DOHH2 (cell line): ENCODE results near the gene SLC8A1.

ENCODE experiments used
- EZH2phosphoT487 ChIP-seq: fragments of 200-600 bp; sonication (generic); IDR thresholded peaks from 2 replicates; pipeline ENCODE4 v1.6.1; 2017; ENCODE audit warnings: borderline replicate concordance, mild to moderate bottlenecking, antibody characterized with exemption, low read length, moderate library complexity, mixed read lengths
- TF ChIP-seq, protein P1 (sequence below): fragments of 200-600 bp; sonication (generic); IDR thresholded peaks from one replicate; pipeline ENCODE4 v1.5.1; 2014; ENCODE audit warnings: antibody characterized with exemption, mild to moderate bottlenecking, low read depth, low read length; ENCODE audit not compliant: poor library complexity, severe bottlenecking

DNA sequence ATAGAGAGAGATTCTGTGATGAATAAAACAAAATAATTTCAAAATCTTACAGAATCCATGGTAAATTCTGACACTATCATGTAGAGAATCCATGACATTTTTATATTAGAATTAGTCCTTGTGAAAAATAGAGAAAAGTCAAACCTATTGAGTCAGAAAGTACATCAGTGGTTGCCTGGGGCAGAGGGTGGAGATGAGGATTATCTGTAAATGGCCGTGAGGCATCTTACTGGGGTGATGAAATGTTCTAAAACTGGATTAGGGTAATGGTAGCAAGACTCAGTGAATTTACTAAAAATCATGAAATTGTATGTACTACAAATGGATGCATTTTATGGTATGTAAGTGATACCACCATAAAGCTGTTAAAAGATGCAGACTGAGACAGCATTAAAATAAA lies 323.1 kb downstream of the SLC8A1 start:
- TF ChIP-seq, protein P1, sequence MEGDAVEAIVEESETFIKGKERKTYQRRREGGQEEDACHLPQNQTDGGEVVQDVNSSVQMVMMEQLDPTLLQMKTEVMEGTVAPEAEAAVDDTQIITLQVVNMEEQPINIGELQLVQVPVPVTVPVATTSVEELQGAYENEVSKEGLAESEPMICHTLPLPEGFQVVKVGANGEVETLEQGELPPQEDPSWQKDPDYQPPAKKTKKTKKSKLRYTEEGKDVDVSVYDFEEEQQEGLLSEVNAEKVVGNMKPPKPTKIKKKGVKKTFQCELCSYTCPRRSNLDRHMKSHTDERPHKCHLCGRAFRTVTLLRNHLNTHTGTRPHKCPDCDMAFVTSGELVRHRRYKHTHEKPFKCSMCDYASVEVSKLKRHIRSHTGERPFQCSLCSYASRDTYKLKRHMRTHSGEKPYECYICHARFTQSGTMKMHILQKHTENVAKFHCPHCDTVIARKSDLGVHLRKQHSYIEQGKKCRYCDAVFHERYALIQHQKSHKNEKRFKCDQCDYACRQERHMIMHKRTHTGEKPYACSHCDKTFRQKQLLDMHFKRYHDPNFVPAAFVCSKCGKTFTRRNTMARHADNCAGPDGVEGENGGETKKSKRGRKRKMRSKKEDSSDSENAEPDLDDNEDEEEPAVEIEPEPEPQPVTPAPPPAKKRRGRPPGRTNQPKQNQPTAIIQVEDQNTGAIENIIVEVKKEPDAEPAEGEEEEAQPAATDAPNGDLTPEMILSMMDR: no peak
- no peak for TF ChIP-seq EZH2phosphoT487
